Loucy (cell line): ENCODE measurements around the gene VASN.

Experiments used
- CTCF ChIP-seq: fragments of 200-600 bp; sonication (generic); conservative IDR thresholded peaks from 2 replicates; pipeline ENCODE4 v1.5.1; 2014; ENCODE audit warnings: mild to moderate bottlenecking, antibody characterized with exemption, low read length
- EZH2phosphoT487 ChIP-seq: fragments of 200-600 bp; IDR thresholded peaks from 2 replicates; pipeline ENCODE4 v1.6.1; 2018; ENCODE audit warnings: antibody characterized with exemption, mild to moderate bottlenecking, moderate library complexity, borderline replicate concordance

GRCh38 chr16:4409081-4409932 is 37.7 kb downstream of the VASN start:
- no peak for TF ChIP-seq CTCF
- no peak for TF ChIP-seq EZH2phosphoT487
